ENCODE data around the gene TRPC4AP. TPM values are rescaled to one million over a fixed set of nuclear protein-coding genes. Genes with fewer than 3 reads are reported as not detected.

The TRPC4AP gene
- total RNA-seq, 1 donor from 2014 or later = 33.8 TPM

GRCh38 chr20:35007413-35007812, 85.2 kb downstream of the TRPC4AP start:
- peak; percentile 3 for ATAC-seq (ENCODE audit: poor library complexity)
- peak; percentile 28 for DNase-seq

GRCh38 chr20:35006531-35006971, 86.1 kb downstream of the TRPC4AP start:
- peak; percentile 3 for ATAC-seq (ENCODE audit: poor library complexity)
- intact Hi-C loops (cut with DNase I) = loop anchor here (5.0 kb wide), 1 partner anchor 134 kb away; the partner anchor contains the start of gene GGT7
- DNase-seq = peak; percentile 21

More at GRCh38 chr20:35007413-35007812, 85.2 kb downstream of the TRPC4AP start:
- intact Hi-C loops (cut with DNase I) = loop anchor here (5.0 kb wide), 1 partner anchor 135 kb away; the partner anchor contains the start of gene GGT7

GRCh38 chr20:35006009-35006408, 86.6 kb downstream of the TRPC4AP start:
- no peak for DNase-seq
- intact Hi-C loops (cut with DNase I) = loop anchor here (5.0 kb wide), 1 partner anchor 134 kb away; the partner anchor contains the start of gene GGT7
- no peak for ATAC-seq (ENCODE audit: poor library complexity)

GRCh38 chr20:35005463-35005961, 87.1 kb downstream of the TRPC4AP start:
- ATAC-seq (ENCODE audit: poor library complexity) (no peak), DNase-seq (peak; percentile 41)
- intact Hi-C loops (cut with DNase I) = loop anchor here (5.0 kb wide), 1 partner anchor 133 kb away; the partner anchor contains the start of gene GGT7

GRCh38 chr20:35004749-35005462, 87.7 kb downstream of the TRPC4AP start:
- ATAC-seq (ENCODE audit: poor library complexity) (no peak), DNase-seq (peak; percentile 15)
- intact Hi-C loops (cut with DNase I) = loop anchor here (5.0 kb wide), 1 partner anchor 133 kb away; the partner anchor contains the start of gene GGT7

DNA sequence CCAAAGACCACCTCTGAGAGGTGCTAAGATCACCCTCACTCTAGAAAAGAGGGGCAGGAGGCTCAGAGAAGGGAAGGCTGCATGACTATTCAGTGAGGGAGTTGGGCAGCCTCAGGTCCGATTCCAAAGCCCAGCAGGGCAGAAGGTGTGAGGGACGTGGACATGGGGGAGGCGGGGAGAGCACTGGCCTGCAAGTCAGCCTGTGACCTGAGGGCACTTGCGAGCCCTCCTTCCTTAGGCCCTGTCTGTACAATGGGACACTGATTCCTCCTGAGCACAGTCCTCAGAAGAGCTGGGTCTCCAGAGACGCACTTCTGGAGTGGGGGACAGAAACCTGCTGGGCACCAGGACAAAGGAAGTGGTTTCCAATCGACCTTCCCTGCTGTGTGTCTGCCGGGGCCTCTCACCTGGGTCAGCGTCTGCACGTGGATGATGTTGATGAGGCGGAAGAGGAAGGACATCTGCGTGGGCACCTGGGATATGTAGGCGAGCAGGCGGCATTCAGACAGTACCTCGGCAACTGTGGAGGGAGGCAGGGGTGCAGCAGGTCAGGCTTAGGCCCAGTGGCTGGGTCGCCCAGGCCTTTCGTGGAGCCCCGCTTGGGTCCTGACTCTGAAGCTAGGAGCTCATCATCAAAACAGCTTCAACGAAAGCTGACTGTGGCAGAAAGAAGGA, 88.4 kb downstream of the TRPC4AP start:
- intact Hi-C loops (cut with DNase I) = no loop called here
- DNase-seq (peak; percentile 26), ATAC-seq (ENCODE audit: poor library complexity) (no peak)

DNA sequence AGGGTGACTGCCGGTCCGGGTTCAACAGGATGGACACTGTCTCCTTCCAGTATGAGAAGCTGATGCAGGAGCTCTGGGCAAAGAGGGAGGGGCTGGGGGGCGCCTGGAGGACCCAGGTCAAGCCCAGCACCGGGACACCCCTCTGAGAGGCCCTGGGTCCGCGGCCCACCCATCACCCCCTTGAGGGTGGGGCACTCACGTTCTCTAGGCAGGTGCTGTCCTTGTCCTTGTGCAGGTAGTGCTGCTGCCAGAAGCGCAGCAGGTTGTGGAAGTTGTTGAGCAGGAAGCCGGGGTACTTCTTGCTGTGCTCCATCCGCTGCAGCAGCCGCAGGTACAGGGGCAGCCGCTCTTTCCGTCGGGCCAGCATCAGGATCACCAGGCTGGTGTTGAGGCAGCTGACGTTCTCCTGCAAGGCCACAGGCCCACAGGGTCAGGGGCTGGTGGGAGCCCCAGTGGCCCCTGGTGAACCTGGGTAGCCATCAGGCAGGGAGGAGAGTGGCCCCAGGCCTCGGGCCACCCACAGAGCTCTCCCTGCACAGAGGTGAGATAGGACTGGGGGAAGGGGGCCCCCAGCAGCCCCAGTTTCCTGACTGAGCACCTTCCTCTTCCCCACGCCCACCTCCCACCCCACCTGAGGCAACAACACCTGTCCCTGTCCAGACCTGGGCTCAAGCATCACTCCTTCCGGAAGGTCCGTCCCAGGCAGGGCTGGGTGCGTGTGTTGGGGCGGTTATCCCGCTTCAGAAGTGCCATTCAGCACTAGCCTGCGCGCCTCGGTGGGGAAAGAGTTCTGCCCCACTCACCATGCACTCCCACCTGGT, 89.2 kb downstream of the TRPC4AP start:
- ATAC-seq (ENCODE audit: poor library complexity) = peak; percentile 7

GRCh38 chr20:35002426-35003210, 90.0 kb downstream of the TRPC4AP start:
- ATAC-seq (ENCODE audit: poor library complexity) = peak; percentile 21
- intact Hi-C loops (cut with DNase I) = no loop called here

More for the DNA sequence above, 89.2 kb downstream of the TRPC4AP start:
- DNase-seq = peak; percentile 40
- intact Hi-C loops (cut with DNase I) = no loop called here

GRCh38 chr20:35001596-35002362, 90.8 kb downstream of the TRPC4AP start:
- intact Hi-C loops (cut with DNase I) = no loop called here
- peak; percentile 33 for DNase-seq
- ATAC-seq (ENCODE audit: poor library complexity) = no peak

More at GRCh38 chr20:35002426-35003210, 90.0 kb downstream of the TRPC4AP start:
- peak; percentile 38 for DNase-seq

GRCh38 chr20:35000922-35001595, 91.5 kb downstream of the TRPC4AP start:
- no peak for ATAC-seq (ENCODE audit: poor library complexity)
- peak; percentile 43 for DNase-seq
- intact Hi-C loops (cut with DNase I) = no loop called here

DNA sequence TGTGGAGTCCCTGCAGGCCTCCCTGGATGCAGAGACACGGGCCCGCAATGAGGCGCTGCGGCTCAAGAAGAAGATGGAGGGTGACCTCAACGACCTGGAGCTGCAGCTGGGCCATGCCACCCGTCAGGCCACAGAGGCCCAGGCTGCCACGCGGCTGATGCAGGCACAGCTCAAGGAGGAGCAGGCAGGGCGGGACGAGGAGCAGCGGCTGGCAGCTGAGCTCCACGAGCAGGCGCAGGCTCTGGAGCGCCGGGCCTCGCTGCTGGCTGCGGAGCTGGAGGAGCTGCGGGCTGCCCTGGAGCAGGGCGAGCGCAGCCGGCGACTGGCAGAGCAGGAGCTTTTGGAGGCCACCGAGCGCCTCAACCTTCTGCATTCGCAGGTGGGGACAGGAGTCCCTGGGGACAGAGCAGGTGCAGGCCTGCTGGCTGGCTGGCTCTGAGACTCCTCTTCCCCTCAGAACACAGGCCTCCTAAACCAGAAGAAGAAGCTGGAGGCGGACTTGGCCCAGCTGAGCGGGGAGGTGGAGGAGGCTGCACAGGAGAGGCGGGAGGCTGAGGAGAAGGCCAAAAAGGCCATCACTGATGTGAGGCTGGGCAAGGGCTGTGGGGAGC, 92.2 kb downstream of the TRPC4AP start:
- intact Hi-C loops (cut with DNase I) = no loop called here
- ATAC-seq (ENCODE audit: poor library complexity) = no peak

GRCh38 chr20:34999782-35000181, 92.8 kb downstream of the TRPC4AP start:
- DNase-seq (no peak), ATAC-seq (ENCODE audit: poor library complexity) (no peak)
- intact Hi-C loops (cut with DNase I) = no loop called here

More for the DNA sequence above, 92.2 kb downstream of the TRPC4AP start:
- DNase-seq = peak; percentile 40

DNA sequence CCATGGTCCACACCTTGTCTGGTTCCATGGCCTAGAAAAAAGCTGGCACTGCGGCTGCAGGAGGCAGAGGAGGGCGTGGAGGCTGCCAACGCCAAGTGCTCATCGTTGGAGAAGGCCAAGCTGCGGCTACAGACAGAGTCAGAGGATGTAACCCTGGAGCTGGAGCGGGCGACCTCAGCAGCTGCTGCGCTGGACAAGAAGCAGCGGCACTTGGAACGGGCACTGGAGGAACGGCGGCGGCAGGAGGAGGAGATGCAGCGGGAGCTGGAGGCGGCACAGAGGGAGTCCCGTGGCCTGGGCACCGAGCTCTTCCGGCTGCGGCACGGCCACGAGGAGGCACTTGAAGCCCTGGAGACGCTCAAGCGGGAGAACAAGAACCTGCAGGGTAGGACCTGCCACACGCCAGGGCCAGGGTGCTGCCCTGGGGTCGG, 93.6 kb downstream of the TRPC4AP start:
- ATAC-seq (ENCODE audit: poor library complexity) (no peak), DNase-seq (peak; percentile 44)
- intact Hi-C loops (cut with DNase I) = no loop called here

DNA sequence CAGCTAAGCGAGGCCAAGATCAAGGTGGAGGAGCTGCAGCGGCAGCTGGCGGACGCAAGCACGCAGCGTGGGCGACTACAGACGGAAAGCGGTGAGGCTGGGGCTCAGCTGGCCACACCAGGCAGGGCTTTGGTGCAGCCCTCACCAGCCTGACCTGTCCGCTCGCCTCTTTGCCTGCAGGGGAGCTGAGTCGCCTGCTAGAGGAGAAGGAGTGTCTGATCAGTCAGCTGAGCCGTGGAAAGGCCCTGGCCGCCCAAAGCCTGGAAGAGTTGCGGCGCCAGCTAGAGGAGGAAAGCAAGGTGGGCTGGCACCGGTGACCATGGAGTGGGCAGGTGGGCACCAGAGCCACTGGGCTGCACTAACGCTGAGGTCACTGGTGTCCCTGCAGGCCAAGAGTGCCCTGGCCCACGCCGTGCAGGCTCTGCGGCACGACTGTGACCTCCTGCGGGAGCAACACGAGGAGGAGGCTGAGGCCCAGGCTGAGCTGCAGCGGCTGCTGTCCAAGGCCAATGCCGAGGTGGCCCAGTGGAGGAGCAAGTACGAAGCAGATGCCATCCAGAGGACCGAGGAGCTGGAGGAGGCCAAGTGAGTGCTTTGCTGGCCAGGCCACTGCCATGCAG, 94.2 kb downstream of the TRPC4AP start:
- intact Hi-C loops (cut with DNase I) = no loop called here
- DNase-seq (peak; percentile 38), ATAC-seq (ENCODE audit: poor library complexity) (no peak)

GRCh38 chr20:34997774-34998173, 94.8 kb downstream of the TRPC4AP start:
- ATAC-seq (ENCODE audit: poor library complexity) (no peak), DNase-seq (no peak)
- intact Hi-C loops (cut with DNase I) = no loop called here

DNA sequence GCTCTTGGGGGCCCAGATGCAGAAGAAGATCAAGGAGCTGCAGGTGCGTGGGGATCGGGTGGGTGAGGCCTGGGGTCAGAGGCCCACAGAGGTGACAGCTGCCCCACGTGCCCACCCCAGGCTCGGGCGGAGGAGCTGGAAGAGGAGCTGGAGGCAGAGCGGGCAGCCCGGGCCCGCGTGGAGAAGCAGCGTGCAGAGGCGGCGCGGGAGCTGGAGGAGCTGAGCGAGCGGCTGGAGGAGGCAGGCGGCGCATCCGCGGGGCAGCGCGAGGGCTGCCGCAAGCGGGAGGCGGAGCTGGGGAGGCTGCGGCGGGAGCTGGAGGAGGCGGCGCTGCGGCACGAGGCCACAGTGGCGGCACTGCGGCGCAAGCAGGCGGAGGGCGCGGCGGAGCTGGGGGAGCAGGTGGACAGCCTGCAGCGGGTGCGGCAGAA, 95.5 kb downstream of the TRPC4AP start:
- intact Hi-C loops (cut with DNase I) = no loop called here
- DNase-seq = peak; percentile 56

More for the DNA sequence above, 95.5 kb downstream of the TRPC4AP start:
- peak; percentile 7 for ATAC-seq (ENCODE audit: poor library complexity)
